HEK293 (cell line): Measurements from ENCODE around the gene KDM2B.

ENCODE experiments used
- CTCF ChIA-PET: fragments of 350-600 bp; formaldehyde crosslinking; extraction: SDS; loops from one replicate; lab custom pipeline; 2021; ENCODE audit warnings: antibody characterized with exemption; lab: Yijun Ruan, JAX
- POLR2A ChIA-PET: fragments of 300-600 bp; formaldehyde crosslinking; extraction: SDS; loops from one replicate; lab custom pipeline; 2020; ENCODE audit warnings: antibody characterized with exemption, inconsistent platforms; lab: Yijun Ruan, JAX
- H3K27ac ChIP-seq: fragments of 200-500 bp; sonication (Bioruptor generic); 2 replicates; pipeline ENCODE4 v1.5.1; 2014; ENCODE audit warnings: low read depth, low read length, control low read depth, inconsistent platforms; ENCODE audit errors: extremely low read depth
- H3K36me3 ChIP-seq, 2 experiments: fragments of 200-500 bp in 1 of 2; sonication (Bioruptor generic) in 1 of 2; 1 replicate in 1 of 2; 2 replicates in 1 of 2; pipeline ENCODE4 v1.5.1; 2014 to 2017; ENCODE audit warnings: inconsistent platforms in 2 of 2, low read length in 2 of 2; ENCODE audit not compliant: control insufficient read depth in 2 of 2, insufficient read depth in 1 of 2
- H3K4me1 ChIP-seq: fragments of 200-500 bp; sonication (Bioruptor generic); 2 replicates; pipeline ENCODE4 v1.5.1; 2014; ENCODE audit warnings: mild to moderate bottlenecking, low read length, inconsistent platforms; ENCODE audit not compliant: control insufficient read depth, insufficient read depth
- H3K4me3 ChIP-seq: 2 replicates; pipeline ENCODE4 v1.5.1; 2011; ENCODE audit warnings: low read depth, mild to moderate bottlenecking, control low read depth, low read length, moderate library complexity
- H3K9me3 ChIP-seq: fragments of 200-500 bp; sonication (Bioruptor generic); 2 replicates; pipeline ENCODE4 v1.5.1; 2014; ENCODE audit warnings: low read depth, low read length, inconsistent platforms; ENCODE audit not compliant: control insufficient read depth, insufficient read depth
- FEZF1 ChIP-seq: fragments of 450-650 bp; formaldehyde crosslinking; IDR thresholded peaks from 2 replicates; pipeline ENCODE4 v1.5.1; 2016; ENCODE audit warnings: missing biosample characterization, missing genetic modification characterization
- KLF10 ChIP-seq: fragments of 450-650 bp; IDR thresholded peaks from 2 replicates; pipeline ENCODE4 v1.5.1; 2018; ENCODE audit warnings: missing biosample characterization, mild to moderate bottlenecking, missing genetic modification characterization
- SCRT2 ChIP-seq: fragments of 450-650 bp; formaldehyde crosslinking; IDR thresholded peaks from 2 replicates; pipeline ENCODE4 v1.5.1; 2016; ENCODE audit warnings: missing biosample characterization, missing genetic modification characterization
- ZBTB17 ChIP-seq: fragments of 450-650 bp; formaldehyde crosslinking; IDR thresholded peaks from 2 replicates; pipeline ENCODE4 v1.5.1; 2016; ENCODE audit warnings: missing biosample characterization, missing genetic modification characterization
- ZFP69B ChIP-seq: fragments of 450-650 bp; formaldehyde crosslinking; IDR thresholded peaks from 2 replicates; pipeline ENCODE4 v1.5.1; 2016; ENCODE audit warnings: missing biosample characterization, missing genetic modification characterization
- ZNF112 ChIP-seq: fragments of 450-650 bp; formaldehyde crosslinking; IDR thresholded peaks from 2 replicates; pipeline ENCODE4 v1.5.0; 2017; ENCODE audit warnings: missing biosample characterization, missing genetic modification characterization
- ZNF23 ChIP-seq: fragments of 450-650 bp; formaldehyde crosslinking; IDR thresholded peaks from 2 replicates; pipeline ENCODE4 v1.5.1; 2016; ENCODE audit warnings: missing biosample characterization, missing genetic modification characterization, borderline replicate concordance
- ZNF549 ChIP-seq: fragments of 450-650 bp; IDR thresholded peaks from 2 replicates; pipeline ENCODE4 v1.5.1; 2018; ENCODE audit warnings: missing biosample characterization, missing genetic modification characterization, mild to moderate bottlenecking, inconsistent platforms, moderate library complexity
- ZNF555 ChIP-seq: fragments of 450-650 bp; formaldehyde crosslinking; conservative IDR thresholded peaks from 2 replicates; pipeline ENCODE4 v1.5.1; 2017; ENCODE audit warnings: missing biosample characterization, mild to moderate bottlenecking, missing genetic modification characterization, inconsistent platforms
- ZNF747 ChIP-seq: fragments of 450-650 bp; formaldehyde crosslinking; IDR thresholded peaks from 2 replicates; pipeline ENCODE4 v1.5.1; 2016; ENCODE audit warnings: missing biosample characterization, missing genetic modification characterization
- ZNF843 ChIP-seq: fragments of 450-650 bp; formaldehyde crosslinking; IDR thresholded peaks from 2 replicates; pipeline ENCODE4 v1.5.1; 2016; ENCODE audit warnings: missing biosample characterization, missing genetic modification characterization
- TF ChIP-seq, protein P1 (sequence below): fragments of 450-650 bp; formaldehyde crosslinking; IDR thresholded peaks from 2 replicates; pipeline ENCODE4 v1.5.1; 2016; ENCODE audit warnings: missing biosample characterization, missing genetic modification characterization
- TF ChIP-seq, protein P2 (sequence below): fragments of 450-650 bp; IDR thresholded peaks from 2 replicates; pipeline ENCODE4 v1.5.1; 2018; ENCODE audit warnings: missing biosample characterization, mild to moderate bottlenecking, missing genetic modification characterization
- TF ChIP-seq, protein P3 (sequence below): fragments of 450-650 bp; formaldehyde crosslinking; IDR thresholded peaks from 2 replicates; pipeline ENCODE4 v1.5.1; 2016; ENCODE audit warnings: missing biosample characterization, missing genetic modification characterization
- TF ChIP-seq, protein P4 (sequence below): fragments of 450-650 bp; formaldehyde crosslinking; IDR thresholded peaks from 2 replicates; pipeline ENCODE4 v1.5.1; 2017; ENCODE audit warnings: missing biosample characterization, missing genetic modification characterization
- TF ChIP-seq, protein P5 (sequence below): fragments of 450-650 bp; formaldehyde crosslinking; IDR thresholded peaks from 2 replicates; pipeline ENCODE4 v1.5.1; 2016; ENCODE audit warnings: missing biosample characterization, missing genetic modification characterization, borderline replicate concordance

Gene KDM2B

DNA sequence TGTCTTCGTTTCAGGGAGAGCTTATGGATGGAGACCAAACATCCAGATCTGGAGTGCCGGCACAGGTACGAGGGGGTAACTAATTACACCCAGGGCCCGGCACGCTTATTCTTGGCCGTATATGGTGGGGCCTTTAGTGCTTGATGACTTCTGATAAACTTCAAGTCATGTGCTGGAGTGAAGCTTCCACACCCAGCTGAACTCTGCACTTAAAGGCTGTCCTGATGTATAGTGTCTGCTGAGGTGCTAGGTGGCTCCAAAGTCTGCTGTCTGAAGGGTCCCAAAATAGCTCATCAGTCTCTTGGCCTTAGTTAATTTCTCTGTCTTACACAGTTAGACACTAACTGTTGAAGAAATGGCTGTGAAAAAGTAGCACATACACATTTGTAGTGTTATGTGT, 163.0 kb downstream of the KDM2B start:
- CTCF ChIA-PET = interaction anchor here (0.7 to 1.5 kb wide), 2 partner anchors 26 to 73 kb away, joined by 3 to 5 read pairs; no protein-coding TSS in a partner anchor
- POLR2A ChIA-PET = interaction anchor here (3.0 kb wide), 1 partner anchor 17 kb away, joined by 12 read pairs; the partner anchor contains the start of gene RNF34
- H3K4me1 ChIP-seq = 0 out of 2 replicates have a peak, but pooled peaks cover 2% of the 10 kb centered on the region
- no peaks in the 10 kb centered on the region for H3K9me3 ChIP-seq
- peaks cover 19 to 70% of the 10 kb centered on the region in 2 experiments for H3K36me3 ChIP-seq
- TF ChIP-seq, protein P1, sequence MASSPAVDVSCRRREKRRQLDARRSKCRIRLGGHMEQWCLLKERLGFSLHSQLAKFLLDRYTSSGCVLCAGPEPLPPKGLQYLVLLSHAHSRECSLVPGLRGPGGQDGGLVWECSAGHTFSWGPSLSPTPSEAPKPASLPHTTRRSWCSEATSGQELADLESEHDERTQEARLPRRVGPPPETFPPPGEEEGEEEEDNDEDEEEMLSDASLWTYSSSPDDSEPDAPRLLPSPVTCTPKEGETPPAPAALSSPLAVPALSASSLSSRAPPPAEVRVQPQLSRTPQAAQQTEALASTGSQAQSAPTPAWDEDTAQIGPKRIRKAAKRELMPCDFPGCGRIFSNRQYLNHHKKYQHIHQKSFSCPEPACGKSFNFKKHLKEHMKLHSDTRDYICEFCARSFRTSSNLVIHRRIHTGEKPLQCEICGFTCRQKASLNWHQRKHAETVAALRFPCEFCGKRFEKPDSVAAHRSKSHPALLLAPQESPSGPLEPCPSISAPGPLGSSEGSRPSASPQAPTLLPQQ (tag by site-specific recombination) = no peak
- TF ChIP-seq ZNF555 (tag by site-specific recombination) = no peak
- TF ChIP-seq ZFP69B = no peak
- H3K4me3 ChIP-seq = no peak overlapping the region
- H3K27ac ChIP-seq = no peak overlapping the region

DNA sequence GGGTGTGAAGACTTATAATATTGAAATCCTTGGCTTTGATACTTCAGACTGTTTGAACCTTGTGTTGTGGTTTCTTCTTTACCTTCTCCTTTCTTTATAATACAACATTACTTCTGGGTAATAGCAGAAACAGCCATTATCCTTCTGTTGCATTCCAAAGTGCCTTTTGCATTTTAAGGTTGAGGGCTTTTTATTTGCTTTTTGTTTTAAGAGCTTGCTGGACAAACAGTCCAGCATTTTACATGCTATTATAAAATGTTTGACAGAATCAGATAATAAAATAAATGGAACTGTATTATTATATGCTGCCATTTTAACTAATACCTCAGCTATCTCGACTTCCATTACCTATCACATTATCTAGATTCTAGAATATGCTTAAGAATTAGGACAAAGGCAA, 166.9 kb downstream of the KDM2B start:
- ChIA-PET POLR2A (no interaction called here), CTCF (no interaction called here)
- Histone ChIP-seq H3K9me3 (no peaks in the 10 kb centered on the region), H3K27ac (no peak overlapping the region), H3K36me3 (peaks cover 11 to 37% of the 10 kb centered on the region in 2 experiments; a peak in 2 of 3 replicates), H3K4me3 (no peak overlapping the region), H3K4me1 (0 out of 2 replicates have a peak, but pooled peaks cover 2% of the 10 kb centered on the region)
- TF ChIP-seq ZNF23 = no peak

DNA sequence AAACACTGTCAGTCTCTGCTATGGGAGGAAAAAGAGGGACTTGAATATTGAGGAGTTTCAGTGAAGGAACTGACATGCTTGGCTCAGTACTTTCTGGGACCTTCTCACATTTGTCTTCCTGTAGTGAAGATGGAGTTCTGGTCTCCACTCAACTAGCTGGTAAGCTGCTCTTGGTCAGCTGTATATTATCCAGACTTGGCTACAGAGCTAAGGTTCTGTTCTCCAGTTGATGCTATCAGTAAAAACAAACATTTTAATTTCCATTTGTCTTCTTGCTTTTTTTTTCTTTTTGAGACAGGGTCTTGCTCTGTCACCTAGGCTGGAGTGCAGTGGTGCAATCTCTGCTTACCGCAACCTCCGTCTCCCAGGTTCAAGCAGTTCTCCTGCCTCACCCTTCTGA, 175.6 kb downstream of the KDM2B start:
- CTCF ChIA-PET = interaction anchor here (0.6 to 1.3 kb wide), 3 partner anchors 37 to 114 kb away, joined by 3 to 4 read pairs (median 3); no protein-coding TSS in a partner anchor
- no peak overlapping the region for H3K4me3 ChIP-seq
- H3K27ac ChIP-seq = no peak overlapping the region
- POLR2A ChIA-PET = interaction anchor here (1.0 kb wide), 1 partner anchor 53 kb away, joined by 6 read pairs; the partner anchor contains the start of gene ANAPC5
- no peaks in the 10 kb centered on the region for H3K9me3 ChIP-seq
- TF ChIP-seq ZBTB17 (tag by site-specific recombination) (no peak), KLF10 (tag by site-specific recombination) (no peak), SCRT2 (tag by site-specific recombination) (no peak), ZNF549 (tag by site-specific recombination) (no peak)
- TF ChIP-seq, protein P2, sequence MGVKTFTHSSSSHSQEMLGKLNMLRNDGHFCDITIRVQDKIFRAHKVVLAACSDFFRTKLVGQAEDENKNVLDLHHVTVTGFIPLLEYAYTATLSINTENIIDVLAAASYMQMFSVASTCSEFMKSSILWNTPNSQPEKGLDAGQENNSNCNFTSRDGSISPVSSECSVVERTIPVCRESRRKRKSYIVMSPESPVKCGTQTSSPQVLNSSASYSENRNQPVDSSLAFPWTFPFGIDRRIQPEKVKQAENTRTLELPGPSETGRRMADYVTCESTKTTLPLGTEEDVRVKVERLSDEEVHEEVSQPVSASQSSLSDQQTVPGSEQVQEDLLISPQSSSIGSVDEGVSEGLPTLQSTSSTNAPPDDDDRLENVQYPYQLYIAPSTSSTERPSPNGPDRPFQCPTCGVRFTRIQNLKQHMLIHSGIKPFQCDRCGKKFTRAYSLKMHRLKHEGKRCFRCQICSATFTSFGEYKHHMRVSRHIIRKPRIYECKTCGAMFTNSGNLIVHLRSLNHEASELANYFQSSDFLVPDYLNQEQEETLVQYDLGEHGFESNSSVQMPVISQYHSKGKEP (tag by site-specific recombination) = no peak
- H3K4me1 ChIP-seq = peaks cover 15% of the 10 kb centered on the region
- H3K36me3 ChIP-seq = peaks cover 30 to 48% of the 10 kb centered on the region in 2 experiments

DNA sequence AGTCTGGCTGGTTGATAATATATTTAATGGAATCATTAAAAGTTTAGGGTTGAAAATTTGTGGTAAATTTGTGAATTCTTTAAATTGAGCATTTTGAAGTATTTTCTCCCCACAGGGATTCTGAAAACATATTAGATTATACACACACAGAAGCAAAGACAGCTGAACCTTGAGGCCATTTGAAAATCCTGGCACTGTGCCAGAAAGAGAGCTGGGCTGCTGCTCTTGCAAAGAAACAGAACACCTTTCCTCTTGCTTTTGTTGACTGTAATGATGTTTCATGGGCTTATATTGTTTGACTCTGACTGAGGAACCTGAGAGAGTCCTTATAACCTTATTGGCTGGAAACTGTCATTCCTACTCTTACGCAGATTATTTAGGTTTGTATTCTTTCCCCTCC, 176.1 kb downstream of the KDM2B start:
- CTCF ChIA-PET = interaction anchor here (0.6 to 1.3 kb wide), 3 partner anchors 38 to 288 kb away, joined by 3 to 4 read pairs (median 3); no protein-coding TSS in a partner anchor
- TF ChIP-seq ZNF549 (tag by site-specific recombination) = no peak; the same call in 1 of the 2 replicates
- TF ChIP-seq ZNF843 (tag by site-specific recombination) = no peak
- TF ChIP-seq, protein P3, sequence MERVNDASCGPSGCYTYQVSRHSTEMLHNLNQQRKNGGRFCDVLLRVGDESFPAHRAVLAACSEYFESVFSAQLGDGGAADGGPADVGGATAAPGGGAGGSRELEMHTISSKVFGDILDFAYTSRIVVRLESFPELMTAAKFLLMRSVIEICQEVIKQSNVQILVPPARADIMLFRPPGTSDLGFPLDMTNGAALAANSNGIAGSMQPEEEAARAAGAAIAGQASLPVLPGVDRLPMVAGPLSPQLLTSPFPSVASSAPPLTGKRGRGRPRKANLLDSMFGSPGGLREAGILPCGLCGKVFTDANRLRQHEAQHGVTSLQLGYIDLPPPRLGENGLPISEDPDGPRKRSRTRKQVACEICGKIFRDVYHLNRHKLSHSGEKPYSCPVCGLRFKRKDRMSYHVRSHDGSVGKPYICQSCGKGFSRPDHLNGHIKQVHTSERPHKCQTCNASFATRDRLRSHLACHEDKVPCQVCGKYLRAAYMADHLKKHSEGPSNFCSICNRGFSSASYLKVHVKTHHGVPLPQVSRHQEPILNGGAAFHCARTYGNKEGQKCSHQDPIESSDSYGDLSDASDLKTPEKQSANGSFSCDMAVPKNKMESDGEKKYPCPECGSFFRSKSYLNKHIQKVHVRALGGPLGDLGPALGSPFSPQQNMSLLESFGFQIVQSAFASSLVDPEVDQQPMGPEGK (tag by site-specific recombination) = no peak
- TF ChIP-seq ZNF112 = peak; percentile 92; the same call in 1 of the 2 replicates
- TF ChIP-seq FEZF1 (tag by site-specific recombination) = 0 out of 2 replicates have a peak, but pooled peaks have one; percentile 7
- TF ChIP-seq, protein P4, sequence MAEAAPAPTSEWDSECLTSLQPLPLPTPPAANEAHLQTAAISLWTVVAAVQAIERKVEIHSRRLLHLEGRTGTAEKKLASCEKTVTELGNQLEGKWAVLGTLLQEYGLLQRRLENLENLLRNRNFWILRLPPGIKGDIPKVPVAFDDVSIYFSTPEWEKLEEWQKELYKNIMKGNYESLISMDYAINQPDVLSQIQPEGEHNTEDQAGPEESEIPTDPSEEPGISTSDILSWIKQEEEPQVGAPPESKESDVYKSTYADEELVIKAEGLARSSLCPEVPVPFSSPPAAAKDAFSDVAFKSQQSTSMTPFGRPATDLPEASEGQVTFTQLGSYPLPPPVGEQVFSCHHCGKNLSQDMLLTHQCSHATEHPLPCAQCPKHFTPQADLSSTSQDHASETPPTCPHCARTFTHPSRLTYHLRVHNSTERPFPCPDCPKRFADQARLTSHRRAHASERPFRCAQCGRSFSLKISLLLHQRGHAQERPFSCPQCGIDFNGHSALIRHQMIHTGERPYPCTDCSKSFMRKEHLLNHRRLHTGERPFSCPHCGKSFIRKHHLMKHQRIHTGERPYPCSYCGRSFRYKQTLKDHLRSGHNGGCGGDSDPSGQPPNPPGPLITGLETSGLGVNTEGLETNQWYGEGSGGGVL = peak; percentile 38
- TF ChIP-seq, protein P5, sequence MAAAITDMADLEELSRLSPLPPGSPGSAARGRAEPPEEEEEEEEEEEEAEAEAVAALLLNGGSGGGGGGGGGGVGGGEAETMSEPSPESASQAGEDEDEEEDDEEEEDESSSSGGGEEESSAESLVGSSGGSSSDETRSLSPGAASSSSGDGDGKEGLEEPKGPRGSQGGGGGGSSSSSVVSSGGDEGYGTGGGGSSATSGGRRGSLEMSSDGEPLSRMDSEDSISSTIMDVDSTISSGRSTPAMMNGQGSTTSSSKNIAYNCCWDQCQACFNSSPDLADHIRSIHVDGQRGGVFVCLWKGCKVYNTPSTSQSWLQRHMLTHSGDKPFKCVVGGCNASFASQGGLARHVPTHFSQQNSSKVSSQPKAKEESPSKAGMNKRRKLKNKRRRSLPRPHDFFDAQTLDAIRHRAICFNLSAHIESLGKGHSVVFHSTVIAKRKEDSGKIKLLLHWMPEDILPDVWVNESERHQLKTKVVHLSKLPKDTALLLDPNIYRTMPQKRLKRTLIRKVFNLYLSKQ = no peak
- TF ChIP-seq ZNF747 (tag by site-specific recombination) = no peak

More for the DNA sequence above, 176.1 kb downstream of the KDM2B start:
- Histone ChIP-seq H3K27ac (no peak overlapping the region), H3K36me3 (peaks cover 30 to 48% of the 10 kb centered on the region in 2 experiments), H3K9me3 (no peaks in the 10 kb centered on the region), H3K4me3 (no peak overlapping the region), H3K4me1 (peaks cover 15% of the 10 kb centered on the region)
- POLR2A ChIA-PET = interaction anchor here (0.6 to 1.0 kb wide), 2 partner anchors 52 to 1115 kb away, joined by 6 read pairs; partner anchors contain the start of gene ANAPC5
